Fibroblast of the aortic adventitia (primary cell): ENCODE results near the gene CPXM2. TPM values are rescaled to one million over a fixed set of nuclear protein-coding genes. Genes with fewer than 3 reads are reported as not detected.

Source experiments
- DNase-seq: peaks from one replicate; pipeline ENCODE4 v3.0.0-alpha.2; 2010; ENCODE audit warnings: low read depth
- H3K4me3 ChIP-seq: 2 replicates; pipeline ENCODE4 v1.5.1; 2011; ENCODE audit warnings: low read depth, mild to moderate bottlenecking, control low read depth, low read length, moderate library complexity
- CTCF ChIP-seq: IDR thresholded peaks from 2 replicates; pipeline ENCODE4 v1.5.1; 2011; ENCODE audit warnings: mild to moderate bottlenecking, low read length, control low read depth, inconsistent platforms; ENCODE audit not compliant: insufficient read depth
- total RNA-seq: library from RNA; depleted of rRNA; stranded (reverse); fragments of >200 nt; gene quantifications from 2 replicates; pipeline ENCODE4 v1.2.3, GENCODE V29; 2012; ENCODE audit warnings: low replicate concordance

Gene CPXM2
- total RNA-seq, 1 donor, result 64.0 TPM

GRCh38 chr10:123797813-123798212 is 93.8 kb downstream of the CPXM2 start:
- no peak for DNase-seq
- TF ChIP-seq CTCF, result no peak

GRCh38 chr10:123796736-123797135 is 94.9 kb downstream of the CPXM2 start:
- TF ChIP-seq CTCF, result no peak
- DNase-seq, result no peak

More at GRCh38 chr10:123797813-123798212, 93.8 kb downstream of the CPXM2 start:
- H3K4me3 ChIP-seq, result no peak overlapping the region

GRCh38 chr10:123795846-123796590 is 95.6 kb downstream of the CPXM2 start:
- H3K4me3 ChIP-seq, result no peak overlapping the region
- no peak for DNase-seq
- TF ChIP-seq CTCF, result no peak

More at GRCh38 chr10:123796736-123797135, 94.9 kb downstream of the CPXM2 start:
- no peak overlapping the region for H3K4me3 ChIP-seq

GRCh38 chr10:123795196-123795780 is 96.3 kb downstream of the CPXM2 start:
- no peak for DNase-seq
- TF ChIP-seq CTCF, result no peak
- no peak overlapping the region for H3K4me3 ChIP-seq

- no peak for TF ChIP-seq CTCF
- no peak overlapping the region for H3K4me3 ChIP-seq
- no peak for DNase-seq
These were observed 99.2 kb downstream of the CPXM2 start for GRCh38 chr10:123792248-123792978.

- no peak for DNase-seq
- TF ChIP-seq CTCF, result no peak
- no peak overlapping the region for H3K4me3 ChIP-seq
These were observed 101.3 kb downstream of the CPXM2 start for GRCh38 chr10:123790132-123790885.
